ENCODE data around the gene TLR2.

The TLR2 gene

DNA sequence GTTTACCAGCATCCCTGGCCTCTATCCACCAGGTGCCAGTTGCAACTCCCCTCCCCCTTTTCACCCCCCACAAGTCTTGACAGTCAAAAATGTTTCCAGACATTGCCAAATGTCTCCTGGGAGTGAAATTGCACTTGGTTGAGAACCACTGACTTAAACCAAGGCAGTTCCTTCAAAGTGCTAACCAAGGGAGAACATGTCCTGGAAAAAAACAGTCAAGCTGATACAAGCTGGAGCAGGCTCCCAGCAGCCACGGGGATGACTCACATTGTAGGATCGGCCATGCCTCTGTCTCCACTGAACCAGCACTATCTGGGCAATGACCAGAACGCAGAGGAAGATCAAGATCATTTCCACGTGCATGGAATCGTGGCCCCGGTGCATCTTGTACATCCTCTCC lies 64.3 kb downstream of the TLR2 start:
- DNase-seq (ENCODE audit: extremely low read depth, low read depth), result no peak
- no peak for TF ChIP-seq CTCF (IDR thresholded peaks at IDR 0.05; ENCODE audit: low read depth, low read length)

- peak; percentile 78 for TF ChIP-seq CTCF (IDR thresholded peaks at IDR 0.05; ENCODE audit: low read depth, low read length)
- DNase-seq (ENCODE audit: extremely low read depth, low read depth), result peak; percentile 41
Observed at GRCh38 chr4:153750197-153750817, 66.2 kb downstream of the TLR2 start.

DNA sequence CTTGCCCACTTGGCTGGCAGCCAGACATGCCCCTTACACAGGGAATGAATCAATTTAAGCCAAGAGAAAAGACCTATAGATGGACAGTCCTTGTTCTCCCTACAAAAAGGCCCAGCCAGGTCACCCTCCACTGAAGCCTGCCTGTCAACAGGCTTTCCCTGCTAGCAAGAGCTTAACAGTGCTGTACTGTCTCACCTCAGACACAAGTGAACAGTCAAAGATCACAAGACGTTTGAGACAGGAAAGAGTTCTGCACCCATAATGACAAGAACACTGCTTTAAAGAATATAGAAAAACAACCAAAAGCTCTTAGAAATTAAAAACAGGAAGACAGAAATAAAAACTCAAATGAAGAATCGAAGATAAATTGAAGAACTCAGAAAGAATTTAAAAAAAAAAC lies 71.1 kb downstream of the TLR2 start:
- no peak for TF ChIP-seq CTCF (IDR thresholded peaks at IDR 0.05; ENCODE audit: low read depth, low read length)
- DNase-seq (ENCODE audit: extremely low read depth, low read depth), result no peak
